ENCODE measurements around the gene TMA7B.

GRCh38 chr22:39931251-39931650, 28.9 kb upstream of the TMA7B start:
- TF ChIP-seq CTCF (IDR thresholded peaks at IDR 0.05; ENCODE audit: low read length) (no peak), EZH2 (optimal IDR thresholded peaks at IDR 0.05; ENCODE audit: low read depth, low read length) (no peak), EZH2phosphoT487 (IDR thresholded peaks at IDR 0.05; ENCODE audit: low read length) (no peak)
